Adrenal gland (tissue), 5 donors: ENCODE measurements around the gene INSM2.

Experiments used
- POLR2A ChIP-seq, 2 donors: fragments of 450-650 bp; IDR thresholded peaks; one replicate each; pipeline ENCODE4 v1.6.1; 2017; ENCODE audit warnings: antibody characterized with exemption in 2 of 2, mild to moderate bottlenecking in 2 of 2, moderate library complexity in 1 of 2
- TF ChIP-seq, protein P1 (sequence below), 6 experiments: fragments of 450-650 bp in 4 of 6; fragments of 200-600 bp in 2 of 6; sonication (generic) in 1 of 6; IDR thresholded peaks; 1 replicate in 5 of 6; 2 replicates in 1 of 6; pipeline versions ENCODE4 v1.5.1 to v1.8.0; 2016 to 2021; ENCODE audit warnings: antibody characterized with exemption in 6 of 6, mild to moderate bottlenecking in 2 of 6, moderate library complexity in 1 of 6
- donor health status: DM: no; HTN: no; CAD: no.

DNA sequence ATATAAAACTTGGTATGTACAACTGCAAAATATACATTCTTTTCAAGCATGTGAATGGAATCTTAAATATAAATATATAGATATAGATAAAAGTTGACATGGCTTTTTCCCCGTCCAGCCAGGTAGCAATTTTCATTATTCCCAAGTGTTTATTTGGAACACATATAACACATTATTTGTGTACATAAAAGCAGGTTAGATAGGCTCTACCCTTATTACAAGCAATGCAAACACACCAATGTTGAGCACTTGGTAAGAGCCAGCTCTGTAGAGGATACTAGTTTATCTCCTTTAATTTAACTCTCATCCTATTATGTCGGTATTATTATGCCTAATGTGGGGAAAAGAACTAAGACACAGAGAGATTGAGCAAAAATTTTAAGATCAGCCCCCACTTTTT lies 7.0 kb upstream of the INSM2 start:
- TF ChIP-seq, protein P1, sequence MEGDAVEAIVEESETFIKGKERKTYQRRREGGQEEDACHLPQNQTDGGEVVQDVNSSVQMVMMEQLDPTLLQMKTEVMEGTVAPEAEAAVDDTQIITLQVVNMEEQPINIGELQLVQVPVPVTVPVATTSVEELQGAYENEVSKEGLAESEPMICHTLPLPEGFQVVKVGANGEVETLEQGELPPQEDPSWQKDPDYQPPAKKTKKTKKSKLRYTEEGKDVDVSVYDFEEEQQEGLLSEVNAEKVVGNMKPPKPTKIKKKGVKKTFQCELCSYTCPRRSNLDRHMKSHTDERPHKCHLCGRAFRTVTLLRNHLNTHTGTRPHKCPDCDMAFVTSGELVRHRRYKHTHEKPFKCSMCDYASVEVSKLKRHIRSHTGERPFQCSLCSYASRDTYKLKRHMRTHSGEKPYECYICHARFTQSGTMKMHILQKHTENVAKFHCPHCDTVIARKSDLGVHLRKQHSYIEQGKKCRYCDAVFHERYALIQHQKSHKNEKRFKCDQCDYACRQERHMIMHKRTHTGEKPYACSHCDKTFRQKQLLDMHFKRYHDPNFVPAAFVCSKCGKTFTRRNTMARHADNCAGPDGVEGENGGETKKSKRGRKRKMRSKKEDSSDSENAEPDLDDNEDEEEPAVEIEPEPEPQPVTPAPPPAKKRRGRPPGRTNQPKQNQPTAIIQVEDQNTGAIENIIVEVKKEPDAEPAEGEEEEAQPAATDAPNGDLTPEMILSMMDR (IDR thresholded peaks at IDR 0.05) = no peak
- TF ChIP-seq POLR2A (IDR thresholded peaks at IDR 0.05) = no peak
